H1 (cell line): ENCODE results near the gene LYVE1. TPM values are rescaled to one million over a fixed set of nuclear protein-coding genes. Genes with fewer than 3 reads are reported as not detected.

Source experiments
- CTCF ChIA-PET: fragments of 300-600 bp; sonication (Branson Sonifier 250); formaldehyde crosslinking; loops from one replicate; lab custom pipeline; 2021; ENCODE audit not compliant: partially characterized antibody; lab: Charles Lee
- POLR2A ChIA-PET: fragments of 300-600 bp; sonication (Branson Sonifier 250); formaldehyde crosslinking; loops from one replicate; lab custom pipeline; 2021; ENCODE audit warnings: inconsistent platforms; ENCODE audit not compliant: partially characterized antibody; lab: Charles Lee
- DNase-seq, 2 experiments: peaks; one replicate each; pipeline versions ENCODE4 v3.0.0 to v3.0.0-alpha.2; 2010 to 2022; ENCODE audit warnings: low spot score in 2 of 2, low read depth in 1 of 2, mixed read lengths in 1 of 2
- FAIRE-seq: peaks from 2 replicates; lab custom pipeline; 2011; peaks lifted over from hg19 to GRCh38; lab: Jason Lieb, UNC
- H2AFZ ChIP-seq: 2 replicates; pipeline ENCODE4 v1.8.1; 2012; ENCODE audit warnings: low read length, inconsistent platforms
- H2AK5ac ChIP-seq: 2 replicates; pipeline ENCODE4 v1.6.1; 2013; ENCODE audit warnings: low read depth, low read length
- H2BK120ac ChIP-seq: replicated peaks from 2 replicates; pipeline ENCODE3; 2013; ENCODE audit warnings: low read depth, low read length, inconsistent platforms
- H2BK12ac ChIP-seq: 2 replicates; pipeline ENCODE4 v1.6.1; 2013; ENCODE audit warnings: low read depth, low read length
- H2BK15ac ChIP-seq: 2 replicates; pipeline ENCODE4 v1.6.1; 2013; ENCODE audit warnings: low read length
- H2BK20ac ChIP-seq: 2 replicates; pipeline ENCODE4 v1.6.1; 2013; ENCODE audit warnings: low read length
- H2BK5ac ChIP-seq: 2 replicates; pipeline ENCODE4 v1.6.1; 2013; ENCODE audit warnings: low read depth, low read length
- H3K14ac ChIP-seq: 2 replicates; pipeline ENCODE4 v1.6.1; 2013; ENCODE audit warnings: inconsistent platforms; ENCODE audit not compliant: insufficient read length
- H3K18ac ChIP-seq: 2 replicates; pipeline ENCODE4 v1.6.1; 2013; ENCODE audit warnings: low read length; ENCODE audit errors: extremely low read depth
- H3K23ac ChIP-seq: 2 replicates; pipeline ENCODE4 v1.6.1; 2013; ENCODE audit warnings: inconsistent platforms; ENCODE audit not compliant: insufficient read length
- H3K23me2 ChIP-seq: 2 replicates; pipeline ENCODE4 v1.6.1; 2013; ENCODE audit warnings: low read depth, low read length
- H3K27ac ChIP-seq: 2 replicates; pipeline ENCODE4 v1.6.1; 2011; ENCODE audit warnings: low read depth, low read length, inconsistent platforms
- H3K27me3 ChIP-seq, 4 experiments: replicated peaks in 1 of 4; 1 replicate in 1 of 4; 2 replicates in 3 of 4; pipeline versions ENCODE4 v1.6.1 to v1.8.1; 2011 to 2013; ENCODE audit warnings: low read length in 3 of 4, mild to moderate bottlenecking in 3 of 4, inconsistent platforms in 2 of 4, mixed read lengths in 2 of 4, moderate library complexity in 1 of 4; ENCODE audit not compliant: control insufficient read depth in 3 of 4, insufficient read depth in 3 of 4; ENCODE audit errors: extremely low read depth in 1 of 4
- H3K36me3 ChIP-seq, 4 experiments: 2 replicates each; pipeline versions ENCODE4 v1.6.1 to v1.8.1; 2011 to 2013; ENCODE audit warnings: mild to moderate bottlenecking in 4 of 4, low read length in 3 of 4, moderate library complexity in 2 of 4, control low read depth in 1 of 4, inconsistent platforms in 1 of 4; ENCODE audit not compliant: insufficient read depth in 4 of 4, control insufficient read depth in 2 of 4
- H3K4ac ChIP-seq: replicated peaks from 2 replicates; pipeline ENCODE3; 2013; ENCODE audit warnings: low read length, low read depth, mixed read lengths, inconsistent platforms; ENCODE audit not compliant: insufficient read length
- H3K4me1 ChIP-seq, 4 experiments: replicated peaks in 1 of 4; 1 replicate in 1 of 4; 2 replicates in 3 of 4; pipeline versions ENCODE4 v1.6.1 to v1.8.1; 2011 to 2013; ENCODE audit warnings: low read length in 3 of 4, inconsistent platforms in 2 of 4, mixed read lengths in 1 of 4; ENCODE audit not compliant: insufficient read depth in 4 of 4, control insufficient read depth in 3 of 4
- H3K4me2 ChIP-seq, 2 experiments: 2 replicates each; pipeline versions ENCODE4 v1.6.1 to v1.8.1; 2011 to 2013; ENCODE audit warnings: low read depth in 2 of 2, low read length in 2 of 2, control low read depth in 1 of 2, inconsistent platforms in 1 of 2, mild to moderate bottlenecking in 1 of 2; ENCODE audit not compliant: insufficient read depth in 1 of 2
- H3K4me3 ChIP-seq, 4 experiments: fragments of 200-600, 300-600 bp in 1 of 4; sonication (generic), shearing (Covaris generic), sonication (Bioruptor Twin) in 1 of 4; 2 replicates each; pipeline versions ENCODE4 v1.5.1 to v1.8.1; 2011 to 2016; ENCODE audit warnings: low read length in 4 of 4, low read depth in 3 of 4, control low read depth in 2 of 4, inconsistent platforms in 2 of 4, mild to moderate bottlenecking in 2 of 4, mixed read lengths in 1 of 4, moderate library complexity in 1 of 4; ENCODE audit not compliant: insufficient read depth in 2 of 4; ENCODE audit errors: extremely low read depth in 1 of 4
- H3K56ac ChIP-seq: replicated peaks from 2 replicates; pipeline ENCODE3; 2013; ENCODE audit warnings: low read depth, mild to moderate bottlenecking, mixed read lengths, low read length, inconsistent platforms; ENCODE audit not compliant: insufficient read length
- H3K79me1 ChIP-seq: 2 replicates; pipeline ENCODE4 v1.6.1; 2013; ENCODE audit warnings: low read depth, low read length, control low read depth
- H3K79me2 ChIP-seq, 2 experiments: 2 replicates each; pipeline versions ENCODE4 v1.6.1 to v1.8.1; 2012 to 2013; ENCODE audit warnings: low read length in 2 of 2, mild to moderate bottlenecking in 2 of 2, inconsistent platforms in 1 of 2; ENCODE audit not compliant: insufficient read depth in 2 of 2, control insufficient read depth in 1 of 2
- H3K9ac ChIP-seq, 4 experiments: replicated peaks in 1 of 4; 1 replicate in 1 of 4; 2 replicates in 3 of 4; pipeline versions ENCODE4 v1.6.1 to v1.8.1; 2011 to 2013; ENCODE audit warnings: low read depth in 3 of 4, low read length in 3 of 4, control low read depth in 2 of 4, mild to moderate bottlenecking in 2 of 4, moderate library complexity in 2 of 4, inconsistent platforms in 1 of 4; ENCODE audit errors: extremely low read depth in 1 of 4
- H3K9me3 ChIP-seq, 2 experiments: 2 replicates each; pipeline versions ENCODE4 v1.6.1 to v1.8.1; 2012 to 2013; ENCODE audit warnings: mild to moderate bottlenecking in 2 of 2, moderate library complexity in 2 of 2, control low read depth in 1 of 2, inconsistent platforms in 1 of 2, low read depth in 1 of 2, low read length in 1 of 2, mixed read lengths in 1 of 2; ENCODE audit not compliant: insufficient read depth in 2 of 2
- H4K20me1 ChIP-seq, 2 experiments: replicated peaks in 1 of 2; 2 replicates each; pipeline versions ENCODE3 to v1.8.1; 2011 to 2013; ENCODE audit warnings: inconsistent platforms in 2 of 2, low read length in 2 of 2, mild to moderate bottlenecking in 1 of 2; ENCODE audit not compliant: insufficient read depth in 2 of 2, control insufficient read depth in 1 of 2
- H4K5ac ChIP-seq: 2 replicates; pipeline ENCODE4 v1.6.1; 2013; ENCODE audit warnings: low read length, low read depth, mixed read lengths, inconsistent platforms; ENCODE audit not compliant: insufficient read length
- H4K8ac ChIP-seq: 2 replicates; pipeline ENCODE4 v1.8.0; 2013; ENCODE audit warnings: mild to moderate bottlenecking, moderate library complexity, low read length, inconsistent platforms; ENCODE audit not compliant: insufficient read depth; ENCODE audit errors: extremely low read depth
- H4K91ac ChIP-seq: replicated peaks from 2 replicates; pipeline ENCODE3; 2013; ENCODE audit warnings: low read length, mixed read lengths, inconsistent platforms; ENCODE audit not compliant: insufficient read length
- WGBS, 2 experiments: shearing (Covaris generic) in 1 of 2; methylation state at CpG; one replicate each; pipeline versions ENCODE4 v1.1.6 to v1.1.7; 2013 to 2015; ENCODE audit warnings: low lambda C conversion rate in 2 of 2, mixed read lengths in 2 of 2, inconsistent platforms in 1 of 2, low coverage in 1 of 2, missing lambda C conversion rate in 1 of 2; ENCODE audit not compliant: insufficient replicate concordance in 2 of 2, insufficient coverage in 1 of 2, insufficient read length in 1 of 2; ENCODE audit errors: extremely low coverage in 1 of 2, missing lambda C conversion rate in 1 of 2; 5-methylcytosine and 5-hydroxymethylcytosine counted together
- polyA plus RNA-seq, 7 experiments: library from polyadenylated mRNA; depleted of rRNA in 3 of 7; stranded (reverse) in 5 of 7; unstranded in 2 of 7; fragments of >200 nt in 5 of 7; fragments of 200-250 nt in 2 of 7; gene quantifications; 1 replicate in 5 of 7; 2 replicates in 1 of 7; 4 replicates in 1 of 7; pipeline versions ENCODE4 v1.2.1 to v1.2.3, GENCODE V29; 2011 to 2013; ENCODE audit warnings: missing spikeins in 2 of 7, mixed read lengths in 2 of 7
- total RNA-seq: library from RNA; stranded (reverse); fragmentation: NEBNext Ultra II Directional; extraction: Animal tissue kit (Norgen Biotek cat#: 25700); gene quantifications from 2 replicates; pipeline ENCODE4 v1.2.1, GENCODE V29; 2021

LYVE1 gene
- total and polyA plus RNA-seq, 2 of the 8 experiments (the other 6 are each of a cell fraction or from before 2014, with no cell fraction given), result 0.09 TPM; not detected in 1

DNA sequence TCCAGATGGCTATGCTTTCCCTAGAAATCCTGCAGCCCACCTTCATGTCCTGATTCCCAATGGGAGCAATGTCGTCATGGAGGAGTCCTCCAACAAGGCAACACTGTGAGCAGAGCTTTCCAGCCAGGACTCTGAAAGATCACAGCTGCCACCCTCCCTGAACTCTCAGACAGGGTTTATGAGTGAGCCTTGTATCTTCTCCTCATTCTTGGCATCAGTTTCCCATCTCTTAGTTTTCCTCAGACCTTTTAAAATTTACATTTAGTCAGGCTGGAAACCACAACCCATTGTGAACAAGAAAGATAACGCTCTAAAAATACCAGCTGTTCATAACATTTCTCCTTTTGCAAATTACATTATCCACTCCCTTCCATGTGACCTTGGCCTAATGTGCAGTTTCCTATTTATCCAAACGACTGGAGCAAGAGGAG, 15.6 kb upstream of the LYVE1 start:
- Histone ChIP-seq H3K14ac (no peak overlapping the region), H4K5ac (no peak overlapping the region), H3K4me2 (no peak overlapping the region), H2BK20ac (no peak overlapping the region), H3K79me2 (no peaks in the 10 kb centered on the region), H3K23me2 (peaks cover 2% of the 10 kb centered on the region; the same call in 1 of the 2 replicates), H4K20me1 (no peaks in the 10 kb centered on the region), H3K4ac (no peak overlapping the region), H2BK120ac (no peak overlapping the region), H3K79me1 (no peaks in the 10 kb centered on the region), H3K56ac (no peak overlapping the region), H3K27me3 (no peaks in the 10 kb centered on the region), H2BK5ac (no peak overlapping the region), H3K9ac (no peak overlapping the region), H2AK5ac (no peak overlapping the region), H3K27ac (no peak overlapping the region), H3K23ac (no peak overlapping the region), H3K4me1 (no peaks in the 10 kb centered on the region), H2AFZ (no peak overlapping the region), H3K36me3 (no peaks in the 10 kb centered on the region), H2BK12ac (no peak overlapping the region), H2BK15ac (no peak overlapping the region), H3K4me3 (no peak overlapping the region), H3K9me3 (no peaks in the 10 kb centered on the region), H4K8ac (no peak overlapping the region), H3K18ac (no peak overlapping the region), H4K91ac (no peak overlapping the region)
- POLR2A ChIA-PET, result no interaction called here
- CTCF ChIA-PET, result interaction anchor here (0.7 to 1.1 kb wide), 2 partner anchors 10 to 24 kb away, joined by 4 read pairs; no protein-coding TSS in a partner anchor
- DNase-seq (no peak), FAIRE-seq (no peak)
- WGBS, 2 experiments, result 80% methylated on average over 3 of the region's 3 CpGs; no CpG with 5 or more reads in 1 of the 2 experiments
